OCI-LY1 (cell line): Measurements from ENCODE around the gene PLEK.

Experiments
- CTCF ChIP-seq: fragments of 200-600 bp; sonication (generic), shearing (Covaris generic); IDR thresholded peaks from 2 replicates; pipeline ENCODE4 v1.5.1; 2017; ENCODE audit warnings: mild to moderate bottlenecking, antibody characterized with exemption, low read length, moderate library complexity, mixed read lengths
- EZH2 ChIP-seq: fragments of 200-600 bp; sonication (generic), shearing (Covaris generic); IDR thresholded peaks from 2 replicates; pipeline ENCODE4 v1.8.0; 2017; ENCODE audit warnings: borderline replicate concordance, mixed run types, mild to moderate bottlenecking, antibody characterized with exemption, low read length, moderate library complexity, mixed read lengths

- TF ChIP-seq CTCF (no peak), EZH2 (no peak)
These were observed 63.7 kb downstream of the PLEK start for GRCh38 chr2:68428746-68429145.
